ENCODE results near the gene MYH14.

Gene MYH14

DNA sequence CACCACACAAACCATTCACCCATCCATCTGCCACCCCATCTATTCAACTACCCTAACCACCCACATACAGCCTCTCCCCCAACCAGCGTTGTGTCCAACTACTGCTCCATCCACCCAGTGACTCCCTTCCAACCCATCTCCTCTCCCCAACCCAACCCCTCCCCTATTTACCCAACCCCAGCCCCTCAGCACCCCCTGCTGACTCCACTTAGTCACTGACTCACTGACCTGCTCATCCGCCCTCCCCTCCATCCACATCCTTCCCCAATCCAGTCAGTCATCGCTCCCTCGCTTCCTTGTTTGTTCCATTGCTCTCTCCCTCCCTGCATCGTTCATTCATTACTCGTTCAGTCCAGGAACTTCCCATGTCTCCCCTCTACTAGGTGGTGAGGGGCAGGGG is 86.6 kb downstream of the MYH14 start:
- H3K36me3 ChIP-seq (ENCODE audit: low read length): no peaks in the 10 kb centered on the region
- H3K9me3 ChIP-seq (ENCODE audit: insufficient read depth, low read length): no peaks in the 10 kb centered on the region; the same call in 1 of the 2 replicates
- no peaks in the 10 kb centered on the region for H3K79me2 ChIP-seq (ENCODE audit: insufficient read depth, low read length)
- H3K27me3 ChIP-seq (ENCODE audit: low read length): no peaks in the 10 kb centered on the region
- no peak overlapping the region for H3K9ac ChIP-seq (ENCODE audit: low read length)
- H3K4me3 ChIP-seq (ENCODE audit: insufficient read depth, low read length, poor library complexity, severe bottlenecking): no peak overlapping the region
- H3K9me2 ChIP-seq (replicated peaks; ENCODE audit: insufficient read depth, low read length): no peaks in the 10 kb centered on the region
- H4K20me1 ChIP-seq (ENCODE audit: low read depth, low read length): no peaks in the 10 kb centered on the region
- no peak overlapping the region for H2AFZ ChIP-seq (ENCODE audit: low read depth, low read length, severe bottlenecking)
- no peaks in the 10 kb centered on the region for H3F3A ChIP-seq (ENCODE audit: insufficient read depth)
- H3K27ac ChIP-seq (ENCODE audit: low read depth, low read length): no peak overlapping the region
- H3K4me2 ChIP-seq (ENCODE audit: low read depth, low read length, poor library complexity, severe bottlenecking): no peak overlapping the region
- TF ChIP-seq EZH2phosphoT487 (conservative IDR thresholded peaks at IDR 0.05; ENCODE audit: low read length): no peak
- TF ChIP-seq, protein P1, sequence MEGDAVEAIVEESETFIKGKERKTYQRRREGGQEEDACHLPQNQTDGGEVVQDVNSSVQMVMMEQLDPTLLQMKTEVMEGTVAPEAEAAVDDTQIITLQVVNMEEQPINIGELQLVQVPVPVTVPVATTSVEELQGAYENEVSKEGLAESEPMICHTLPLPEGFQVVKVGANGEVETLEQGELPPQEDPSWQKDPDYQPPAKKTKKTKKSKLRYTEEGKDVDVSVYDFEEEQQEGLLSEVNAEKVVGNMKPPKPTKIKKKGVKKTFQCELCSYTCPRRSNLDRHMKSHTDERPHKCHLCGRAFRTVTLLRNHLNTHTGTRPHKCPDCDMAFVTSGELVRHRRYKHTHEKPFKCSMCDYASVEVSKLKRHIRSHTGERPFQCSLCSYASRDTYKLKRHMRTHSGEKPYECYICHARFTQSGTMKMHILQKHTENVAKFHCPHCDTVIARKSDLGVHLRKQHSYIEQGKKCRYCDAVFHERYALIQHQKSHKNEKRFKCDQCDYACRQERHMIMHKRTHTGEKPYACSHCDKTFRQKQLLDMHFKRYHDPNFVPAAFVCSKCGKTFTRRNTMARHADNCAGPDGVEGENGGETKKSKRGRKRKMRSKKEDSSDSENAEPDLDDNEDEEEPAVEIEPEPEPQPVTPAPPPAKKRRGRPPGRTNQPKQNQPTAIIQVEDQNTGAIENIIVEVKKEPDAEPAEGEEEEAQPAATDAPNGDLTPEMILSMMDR (IDR thresholded peaks at IDR 0.05; ENCODE audit: insufficient read depth, low read length, poor library complexity, severe bottlenecking): no peak

DNA sequence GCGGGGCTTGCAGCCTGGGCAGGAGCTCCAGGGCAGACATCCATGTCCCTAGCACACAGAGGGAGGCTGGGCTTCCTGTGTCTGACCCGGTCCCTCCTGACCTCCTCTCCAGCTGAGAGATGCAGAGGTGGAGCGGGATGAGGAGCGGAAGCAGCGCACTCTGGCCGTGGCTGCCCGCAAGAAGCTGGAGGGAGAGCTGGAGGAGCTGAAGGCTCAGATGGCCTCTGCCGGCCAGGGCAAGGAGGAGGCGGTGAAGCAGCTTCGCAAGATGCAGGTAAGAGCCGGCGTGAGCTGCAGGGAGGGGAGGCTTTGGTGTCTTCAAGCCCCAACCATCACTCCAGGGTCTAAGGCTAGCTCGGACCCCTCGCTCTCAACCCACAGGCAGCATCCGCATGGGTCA is 87.4 kb downstream of the MYH14 start:
- no peak overlapping the region for H3K4me2 ChIP-seq (ENCODE audit: low read depth, low read length, poor library complexity, severe bottlenecking)

DNA sequence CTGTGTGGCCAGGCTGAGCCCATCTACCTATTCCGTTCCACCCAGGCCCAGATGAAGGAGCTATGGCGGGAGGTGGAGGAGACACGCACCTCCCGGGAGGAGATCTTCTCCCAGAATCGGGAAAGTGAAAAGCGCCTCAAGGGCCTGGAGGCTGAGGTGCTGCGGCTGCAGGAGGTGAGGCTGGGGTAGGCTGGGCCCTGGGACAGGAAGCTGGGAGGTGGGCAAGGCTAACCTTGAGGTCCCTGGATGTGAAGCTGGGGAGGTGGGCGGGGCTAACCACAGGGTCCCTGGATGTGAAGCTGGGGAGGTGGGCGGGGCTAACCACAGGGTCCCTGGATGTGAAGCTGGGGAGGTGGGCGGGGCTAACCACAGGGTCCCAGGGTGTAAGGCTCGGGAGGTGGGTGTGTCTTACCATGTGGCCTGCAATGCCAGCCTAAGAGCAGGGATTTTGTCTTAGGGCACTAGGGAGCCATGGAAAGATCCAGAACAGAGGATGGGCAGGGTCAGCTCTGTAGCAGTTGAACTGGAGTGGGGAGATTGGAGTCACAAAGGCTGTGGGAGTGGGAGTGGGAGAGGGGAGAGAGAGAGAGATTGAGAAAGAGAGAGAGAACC is 88.9 kb downstream of the MYH14 start:
- no peaks in the 10 kb centered on the region for H3K79me2 ChIP-seq (ENCODE audit: insufficient read depth, low read length)
- H3F3A ChIP-seq (ENCODE audit: insufficient read depth): no peaks in the 10 kb centered on the region
- H3K4me3 ChIP-seq (ENCODE audit: insufficient read depth, low read length, poor library complexity, severe bottlenecking): no peak overlapping the region
- no peak overlapping the region for H3K27ac ChIP-seq (ENCODE audit: low read depth, low read length)
- H3K4me2 ChIP-seq (ENCODE audit: low read depth, low read length, poor library complexity, severe bottlenecking): no peak overlapping the region
- no peak overlapping the region for H3K9ac ChIP-seq (ENCODE audit: low read length)
- H2AFZ ChIP-seq (ENCODE audit: low read depth, low read length, severe bottlenecking): no peak overlapping the region
- H3K9me2 ChIP-seq (replicated peaks; ENCODE audit: insufficient read depth, low read length): no peaks in the 10 kb centered on the region
- TF ChIP-seq, protein P1 (IDR thresholded peaks at IDR 0.05; ENCODE audit: insufficient read depth, low read length, poor library complexity, severe bottlenecking): no peak
- no peak for TF ChIP-seq EZH2phosphoT487 (conservative IDR thresholded peaks at IDR 0.05; ENCODE audit: low read length)
- no peaks in the 10 kb centered on the region for H3K9me3 ChIP-seq (ENCODE audit: insufficient read depth, low read length)
- no peaks in the 10 kb centered on the region for H4K20me1 ChIP-seq (ENCODE audit: low read depth, low read length)
- no peaks in the 10 kb centered on the region for H3K27me3 ChIP-seq (ENCODE audit: low read length)
- no peaks in the 10 kb centered on the region for H3K36me3 ChIP-seq (ENCODE audit: low read length)

More for the DNA sequence above, 87.4 kb downstream of the MYH14 start:
- H3K9me3 ChIP-seq (ENCODE audit: insufficient read depth, low read length): no peaks in the 10 kb centered on the region; the same call in 1 of the 2 replicates
- no peak overlapping the region for H3K9ac ChIP-seq (ENCODE audit: low read length)
- H3K36me3 ChIP-seq (ENCODE audit: low read length): no peaks in the 10 kb centered on the region
- no peak overlapping the region for H3K4me3 ChIP-seq (ENCODE audit: insufficient read depth, low read length, poor library complexity, severe bottlenecking)
- H2AFZ ChIP-seq (ENCODE audit: low read depth, low read length, severe bottlenecking): no peak overlapping the region
- H3K27me3 ChIP-seq (ENCODE audit: low read length): no peaks in the 10 kb centered on the region
- no peaks in the 10 kb centered on the region for H3F3A ChIP-seq (ENCODE audit: insufficient read depth)
- H3K9me2 ChIP-seq (replicated peaks; ENCODE audit: insufficient read depth, low read length): no peaks in the 10 kb centered on the region
- no peak for TF ChIP-seq EZH2phosphoT487 (conservative IDR thresholded peaks at IDR 0.05; ENCODE audit: low read length)
- TF ChIP-seq, protein P1 (IDR thresholded peaks at IDR 0.05; ENCODE audit: insufficient read depth, low read length, poor library complexity, severe bottlenecking): no peak
- no peaks in the 10 kb centered on the region for H4K20me1 ChIP-seq (ENCODE audit: low read depth, low read length)
- H3K27ac ChIP-seq (ENCODE audit: low read depth, low read length): no peak overlapping the region
- H3K79me2 ChIP-seq (ENCODE audit: insufficient read depth, low read length): no peaks in the 10 kb centered on the region
